Muscle of back (tissue), 11 donors: ENCODE data around the gene ABCB8. TPM values are rescaled to one million over a fixed set of nuclear protein-coding genes. Genes with fewer than 3 reads are reported as not detected.

Experiments
- DNase-seq, 3 donors: peaks; one replicate each; pipeline versions ENCODE4 v3.0.0 to v3.0.0-alpha.2; 2013
- polyA plus RNA-seq, 10 donors: library from polyadenylated mRNA; unstranded; fragments of 120-200 nt; gene quantifications; one replicate each; pipeline ENCODE4 v1.2.1, GENCODE V29; 2013; ENCODE audit not compliant: insufficient read length in 10 of 10

ABCB8 gene
- polyA plus RNA-seq, 10 donors = 12.9 to 34.9 (median 17.6) TPM

- no peak for DNase-seq
These were observed 25.5 kb downstream of the ABCB8 start for GRCh38 chr7:151053751-151054150.

GRCh38 chr7:151056283-151056665 is 28.0 kb downstream of the ABCB8 start:
- DNase-seq = no peak

GRCh38 chr7:151056666-151057505 is 28.6 kb downstream of the ABCB8 start:
- DNase-seq = no peak

GRCh38 chr7:151057506-151057988 is 29.3 kb downstream of the ABCB8 start, which contains the start of gene CDK5:
CDK5 (minus strand) TSS chr7:151057897; CDS start chr7:151057848, 49 bp downstream.
- DNase-seq = no peak

- DNase-seq = peak; percentile 99 to 100 (median 99)
These were observed 29.9 kb downstream of the ABCB8 start for GRCh38 chr7:151057989-151058780.

GRCh38 chr7:151058781-151059366 is 30.6 kb downstream of the ABCB8 start:
- peak in 1 of 3 donors; percentile 37 for DNase-seq

GRCh38 chr7:151059367-151060112 is 31.3 kb downstream of the ABCB8 start, which contains the start of gene SLC4A2:
SLC4A2 (plus strand) TSS chr7:151059589; CDS start chr7:151061988, 2,399 bp downstream.
- DNase-seq = peak; percentile 84 to 94 (median 91)

GRCh38 chr7:151060113-151060415 is 31.8 kb downstream of the ABCB8 start:
- no peak for DNase-seq

GRCh38 chr7:151060416-151061212 is 32.4 kb downstream of the ABCB8 start:
- DNase-seq = no peak

GRCh38 chr7:151061213-151062110 is 33.2 kb downstream of the ABCB8 start:
- DNase-seq = no peak

GRCh38 chr7:151062111-151062398 is 33.8 kb downstream of the ABCB8 start:
- no peak for DNase-seq

GRCh38 chr7:151062399-151063211 is 34.4 kb downstream of the ABCB8 start:
- peak in 1 of 3 donors; percentile 45 for DNase-seq

- DNase-seq = peak in 1 of 3 donors; percentile 64
These were observed 34.9 kb downstream of the ABCB8 start for GRCh38 chr7:151063212-151063561.

- DNase-seq = no peak
These were observed 36.2 kb downstream of the ABCB8 start for GRCh38 chr7:151064454-151064853.

GRCh38 chr7:151064993-151065392 is 36.7 kb downstream of the ABCB8 start:
- DNase-seq = no peak

- DNase-seq = no peak
These were observed 37.3 kb downstream of the ABCB8 start for GRCh38 chr7:151065516-151065915.

GRCh38 chr7:151066273-151066974 is 38.2 kb downstream of the ABCB8 start:
- no peak for DNase-seq

GRCh38 chr7:151068069-151068773 is 40.0 kb downstream of the ABCB8 start:
- DNase-seq = no peak
